K562 (cell line): ENCODE measurements around the gene PACS2.

Experiments used
- ARID1B ChIP-seq: fragments of 450-650 bp; IDR thresholded peaks from 2 replicates; pipeline ENCODE4 v1.6.1; 2016; ENCODE audit warnings: antibody characterized with exemption, mild to moderate bottlenecking, inconsistent platforms
- BACH1 ChIP-seq: fragments of 200-800 bp; sonication (Bioruptor generic); IDR thresholded peaks from 2 replicates; pipeline ENCODE4 v1.6.1; 2016; ENCODE audit warnings: missing genetic modification characterization, missing compliant biosample characterization
- NFE2 ChIP-seq: IDR thresholded peaks from 2 replicates; pipeline ENCODE4 v1.6.1; 2014; ENCODE audit warnings: antibody characterized with exemption, low read depth
- TCF7 ChIP-seq: sonication (generic); IDR thresholded peaks from 2 replicates; pipeline ENCODE4 v1.6.1; 2016; ENCODE audit warnings: antibody characterized with exemption, borderline replicate concordance
- ZFP91 ChIP-seq: sonication (generic); formaldehyde crosslinking; IDR thresholded peaks from 2 replicates; pipeline ENCODE4 v1.8.0; 2022; ENCODE audit warnings: mild to moderate bottlenecking, missing genetic modification reagents
- TF ChIP-seq, protein P1 (sequence below), 3 experiments: IDR thresholded peaks in 2 of 3; conservative IDR thresholded peaks in 1 of 3; 2 replicates each; pipeline ENCODE4 v1.5.1; 2011 to 2012; ENCODE audit warnings: low read length in 3 of 3, mild to moderate bottlenecking in 3 of 3, control low read depth in 2 of 3, improper control_type of control experiment in 1 of 3, inconsistent platforms in 1 of 3, low read depth in 1 of 3, mixed read lengths in 1 of 3, moderate library complexity in 1 of 3; ENCODE audit not compliant: insufficient read depth in 2 of 3

- TF ChIP-seq NFE2, result no peak
- no peak for TF ChIP-seq TCF7
- no peak for TF ChIP-seq BACH1 (tag)
- TF ChIP-seq ARID1B, result no peak
- TF ChIP-seq, protein P1, sequence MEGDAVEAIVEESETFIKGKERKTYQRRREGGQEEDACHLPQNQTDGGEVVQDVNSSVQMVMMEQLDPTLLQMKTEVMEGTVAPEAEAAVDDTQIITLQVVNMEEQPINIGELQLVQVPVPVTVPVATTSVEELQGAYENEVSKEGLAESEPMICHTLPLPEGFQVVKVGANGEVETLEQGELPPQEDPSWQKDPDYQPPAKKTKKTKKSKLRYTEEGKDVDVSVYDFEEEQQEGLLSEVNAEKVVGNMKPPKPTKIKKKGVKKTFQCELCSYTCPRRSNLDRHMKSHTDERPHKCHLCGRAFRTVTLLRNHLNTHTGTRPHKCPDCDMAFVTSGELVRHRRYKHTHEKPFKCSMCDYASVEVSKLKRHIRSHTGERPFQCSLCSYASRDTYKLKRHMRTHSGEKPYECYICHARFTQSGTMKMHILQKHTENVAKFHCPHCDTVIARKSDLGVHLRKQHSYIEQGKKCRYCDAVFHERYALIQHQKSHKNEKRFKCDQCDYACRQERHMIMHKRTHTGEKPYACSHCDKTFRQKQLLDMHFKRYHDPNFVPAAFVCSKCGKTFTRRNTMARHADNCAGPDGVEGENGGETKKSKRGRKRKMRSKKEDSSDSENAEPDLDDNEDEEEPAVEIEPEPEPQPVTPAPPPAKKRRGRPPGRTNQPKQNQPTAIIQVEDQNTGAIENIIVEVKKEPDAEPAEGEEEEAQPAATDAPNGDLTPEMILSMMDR (IDR thresholded peaks at IDR 0.05 in 2 of 3, conservative IDR thresholded peaks at IDR 0.05 in 1 of 3; ENCODE audit: insufficient read depth in 2 of 3, low read depth in 1 of 3, low read length in 3 of 3), result no peak
- no peak for TF ChIP-seq ZFP91
These were observed 52.8 kb downstream of the PACS2 start for GRCh38 chr14:105367116-105368031.
